K562 (cell line): ENCODE measurements around the gene HARS2. TPM values are rescaled to one million over a fixed set of nuclear protein-coding genes. Genes with fewer than 3 reads are reported as not detected.

Experiments used
- BCOR ChIP-seq: fragments of 450-650 bp; IDR thresholded peaks from 2 replicates; pipeline ENCODE4 v1.6.1; 2016
- CBX2 ChIP-seq: fragments of 200-600 bp; sonication (generic); IDR thresholded peaks from one replicate; pipeline ENCODE4 v1.6.1; 2012; ENCODE audit warnings: mild to moderate bottlenecking, low read length, inconsistent platforms; ENCODE audit not compliant: insufficient read depth, poor library complexity, severe bottlenecking
- CREB1 ChIP-seq, 2 experiments: sonication (generic) in 1 of 2; formaldehyde crosslinking in 1 of 2; IDR thresholded peaks; 2 replicates each; pipeline versions ENCODE4 v1.6.1 to v1.8.0; 2012 to 2022; ENCODE audit warnings: inconsistent platforms in 1 of 2, mild to moderate bottlenecking in 1 of 2, missing genetic modification reagents in 1 of 2, moderate library complexity in 1 of 2
- FOXJ3 ChIP-seq: sonication (generic); formaldehyde crosslinking; IDR thresholded peaks from 2 replicates; pipeline ENCODE4 v1.4.0; 2020; ENCODE audit warnings: mild to moderate bottlenecking, missing genetic modification reagents
- HSF4 ChIP-seq: fragments of 250-450 bp; sonication (Bioruptor Pico); IDR thresholded peaks from 2 replicates; pipeline ENCODE4 v2.1.2; 2022; ENCODE audit warnings: mild to moderate bottlenecking, moderate library complexity, borderline replicate concordance
- ILK ChIP-seq: fragments of 450-650 bp; IDR thresholded peaks from 2 replicates; pipeline ENCODE4 v1.6.1; 2016; ENCODE audit warnings: missing genetic modification characterization, low read depth, mild to moderate bottlenecking, missing compliant biosample characterization, moderate library complexity, borderline replicate concordance
- IRF2 ChIP-seq: sonication (generic); formaldehyde crosslinking; IDR thresholded peaks from 2 replicates; pipeline ENCODE4 v1.8.1; 2022; ENCODE audit warnings: mild to moderate bottlenecking, missing genetic modification reagents
- PHB2 ChIP-seq: fragments of 450-650 bp; IDR thresholded peaks from 2 replicates; pipeline ENCODE4 v1.6.1; 2017; ENCODE audit warnings: low read depth
- PTBP1 ChIP-seq: fragments of 200-400 bp; formaldehyde crosslinking; IDR thresholded peaks from 2 replicates; pipeline ENCODE4 v1.6.1; 2017; ENCODE audit warnings: low read depth, low read length
- SETDB1 ChIP-seq: IDR thresholded peaks from one replicate; pipeline ENCODE4 v1.6.1; 2012; ENCODE audit warnings: low read length, control low read depth, inconsistent platforms
- SPI1 ChIP-seq: IDR thresholded peaks from 2 replicates; pipeline ENCODE4 v1.6.1; 2011; ENCODE audit warnings: low read depth, low read length, control low read depth, borderline replicate concordance
- TSC22D4 ChIP-seq: fragments of 450-650 bp; IDR thresholded peaks from 2 replicates; pipeline ENCODE4 v1.6.1; 2016; ENCODE audit warnings: missing genetic modification characterization, missing biosample characterization, control low read depth
- U2AF1 ChIP-seq: fragments of 200-400 bp; formaldehyde crosslinking; optimal IDR thresholded peaks from 2 replicates; pipeline ENCODE3; 2017; ENCODE audit warnings: mild to moderate bottlenecking, low read depth, low read length, moderate library complexity
- ZMIZ1 ChIP-seq, 2 experiments: fragments of 150-350 bp in 1 of 2; IDR thresholded peaks; 2 replicates each; pipeline ENCODE4 v1.6.1; 2012 to 2016; ENCODE audit warnings: low read depth in 2 of 2, low read length in 2 of 2, mild to moderate bottlenecking in 1 of 2, moderate library complexity in 1 of 2
- ZNF197 ChIP-seq: fragments of 200-800 bp; sonication (Bioruptor generic); IDR thresholded peaks from 2 replicates; pipeline ENCODE4 v1.6.1; 2016; ENCODE audit warnings: low read depth, missing genetic modification characterization, missing compliant biosample characterization
- ZNF3 ChIP-seq: fragments of 250-450 bp; sonication (Bioruptor Pico); IDR thresholded peaks from 2 replicates; pipeline ENCODE4 v1.5.0; 2021; ENCODE audit warnings: mild to moderate bottlenecking, moderate library complexity
- ZNF311 ChIP-seq: fragments of 250-450 bp; sonication (Bioruptor Pico); IDR thresholded peaks from 2 replicates; pipeline ENCODE4 v1.4.0; 2020; ENCODE audit warnings: mild to moderate bottlenecking, moderate library complexity
- ZNF436 ChIP-seq: fragments of 250-450, 450-650 bp; sonication (Bioruptor Pico); formaldehyde crosslinking; IDR thresholded peaks from 2 replicates; pipeline ENCODE4 v1.7.0; 2020; ENCODE audit warnings: mild to moderate bottlenecking
- polyA plus RNA-seq, 8 experiments: library from polyadenylated mRNA; depleted of rRNA in 4 of 8; stranded (reverse) in 5 of 8; unstranded in 3 of 8; fragments of >200 nt; fragmentation: Nextera tagmentation in 2 of 8; fragmentation: Illumina TruSeq in 1 of 8; extraction: Ambion mirVana in 2 of 8; extraction: Trizol in 1 of 8; gene quantifications; 2 replicates each; pipeline versions ENCODE4 v1.2.1 to v1.2.3, GENCODE V29; 2011 to 2014; ENCODE audit warnings: inconsistent platforms in 1 of 8, missing spikeins in 1 of 8
- total RNA-seq, 7 experiments: library from RNA; depleted of rRNA in 6 of 7; stranded (reverse); fragments of >200 nt in 6 of 7; fragmentation: Illumina TruSeq in 2 of 7; extraction: Trizol in 2 of 7; gene quantifications; 2 replicates each; pipeline versions ENCODE4 v1.2.1 to v1.2.3, GENCODE V29; 2011 to 2021; ENCODE audit warnings: low replicate concordance in 1 of 7
- TF ChIP-seq, protein P1 (sequence below): fragments of 450-650 bp; IDR thresholded peaks from 2 replicates; pipeline ENCODE4 v1.6.1; 2016; ENCODE audit warnings: borderline replicate concordance
- TF ChIP-seq, protein P2 (sequence below): sonication (generic); formaldehyde crosslinking; IDR thresholded peaks from 2 replicates; pipeline ENCODE4 v1.8.0; 2022; ENCODE audit warnings: mild to moderate bottlenecking, low read depth, missing genetic modification reagents
- TF ChIP-seq, protein P3 (sequence below): IDR thresholded peaks from 2 replicates; pipeline ENCODE4 v1.6.1; 2011; ENCODE audit not compliant: insufficient read length; ENCODE audit errors: extremely low read depth

Gene HARS2
- total and polyA plus RNA-seq, 9 of the 15 experiments (the other 6 are each of a cell fraction or from before 2014, with no cell fraction given), result 8.5 to 41.6 (median 27.1) TPM

GRCh38 chr5:140710899-140711552 is 19.8 kb downstream of the HARS2 start (continued):
- TF ChIP-seq TSC22D4 (tag) (no peak), ZNF436 (CRISPR knock-in tag) (no peak), CBX2 (no peak), PTBP1 (no peak), SETDB1 (no peak), ZNF3 (CRISPR knock-in tag) (no peak), U2AF1 (no peak), ZNF311 (CRISPR knock-in tag) (no peak), IRF2 (CRISPR knock-in tag) (no peak), FOXJ3 (no peak), HSF4 (CRISPR knock-in tag) (no peak), CREB1 (IDR thresholded peaks at IDR 0.05) (peak; percentile 88), CREB1 (CRISPR knock-in tag; IDR thresholded peaks at IDR 0.05) (peak; percentile 93), ZNF197 (peak; percentile 84; the same call in 1 of the 2 replicates), BCOR (no peak; the same call in 1 of the 2 replicates), ILK (tag) (no peak), PHB2 (no peak), SPI1 (no peak), ZMIZ1 (IDR thresholded peaks at IDR 0.05; ENCODE audit: low read depth in 2 of 2, low read length in 2 of 2) (peak in 1 of 2 experiments; percentile 51; a peak in 1 of 4 replicates)
- TF ChIP-seq, protein P1, sequence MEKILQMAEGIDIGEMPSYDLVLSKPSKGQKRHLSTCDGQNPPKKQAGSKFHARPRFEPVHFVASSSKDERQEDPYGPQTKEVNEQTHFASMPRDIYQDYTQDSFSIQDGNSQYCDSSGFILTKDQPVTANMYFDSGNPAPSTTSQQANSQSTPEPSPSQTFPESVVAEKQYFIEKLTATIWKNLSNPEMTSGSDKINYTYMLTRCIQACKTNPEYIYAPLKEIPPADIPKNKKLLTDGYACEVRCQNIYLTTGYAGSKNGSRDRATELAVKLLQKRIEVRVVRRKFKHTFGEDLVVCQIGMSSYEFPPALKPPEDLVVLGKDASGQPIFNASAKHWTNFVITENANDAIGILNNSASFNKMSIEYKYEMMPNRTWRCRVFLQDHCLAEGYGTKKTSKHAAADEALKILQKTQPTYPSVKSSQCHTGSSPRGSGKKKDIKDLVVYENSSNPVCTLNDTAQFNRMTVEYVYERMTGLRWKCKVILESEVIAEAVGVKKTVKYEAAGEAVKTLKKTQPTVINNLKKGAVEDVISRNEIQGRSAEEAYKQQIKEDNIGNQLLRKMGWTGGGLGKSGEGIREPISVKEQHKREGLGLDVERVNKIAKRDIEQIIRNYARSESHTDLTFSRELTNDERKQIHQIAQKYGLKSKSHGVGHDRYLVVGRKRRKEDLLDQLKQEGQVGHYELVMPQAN, result peak; percentile 57
- TF ChIP-seq, protein P2, sequence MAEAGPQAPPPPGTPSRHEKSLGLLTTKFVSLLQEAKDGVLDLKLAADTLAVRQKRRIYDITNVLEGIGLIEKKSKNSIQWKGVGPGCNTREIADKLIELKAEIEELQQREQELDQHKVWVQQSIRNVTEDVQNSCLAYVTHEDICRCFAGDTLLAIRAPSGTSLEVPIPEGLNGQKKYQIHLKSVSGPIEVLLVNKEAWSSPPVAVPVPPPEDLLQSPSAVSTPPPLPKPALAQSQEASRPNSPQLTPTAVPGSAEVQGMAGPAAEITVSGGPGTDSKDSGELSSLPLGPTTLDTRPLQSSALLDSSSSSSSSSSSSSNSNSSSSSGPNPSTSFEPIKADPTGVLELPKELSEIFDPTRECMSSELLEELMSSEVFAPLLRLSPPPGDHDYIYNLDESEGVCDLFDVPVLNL (CRISPR knock-in tag), result no peak
- TF ChIP-seq, protein P3, sequence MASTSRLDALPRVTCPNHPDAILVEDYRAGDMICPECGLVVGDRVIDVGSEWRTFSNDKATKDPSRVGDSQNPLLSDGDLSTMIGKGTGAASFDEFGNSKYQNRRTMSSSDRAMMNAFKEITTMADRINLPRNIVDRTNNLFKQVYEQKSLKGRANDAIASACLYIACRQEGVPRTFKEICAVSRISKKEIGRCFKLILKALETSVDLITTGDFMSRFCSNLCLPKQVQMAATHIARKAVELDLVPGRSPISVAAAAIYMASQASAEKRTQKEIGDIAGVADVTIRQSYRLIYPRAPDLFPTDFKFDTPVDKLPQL, result no peak
